ENCODE measurements around the gene AGER.

The AGER gene

DNA sequence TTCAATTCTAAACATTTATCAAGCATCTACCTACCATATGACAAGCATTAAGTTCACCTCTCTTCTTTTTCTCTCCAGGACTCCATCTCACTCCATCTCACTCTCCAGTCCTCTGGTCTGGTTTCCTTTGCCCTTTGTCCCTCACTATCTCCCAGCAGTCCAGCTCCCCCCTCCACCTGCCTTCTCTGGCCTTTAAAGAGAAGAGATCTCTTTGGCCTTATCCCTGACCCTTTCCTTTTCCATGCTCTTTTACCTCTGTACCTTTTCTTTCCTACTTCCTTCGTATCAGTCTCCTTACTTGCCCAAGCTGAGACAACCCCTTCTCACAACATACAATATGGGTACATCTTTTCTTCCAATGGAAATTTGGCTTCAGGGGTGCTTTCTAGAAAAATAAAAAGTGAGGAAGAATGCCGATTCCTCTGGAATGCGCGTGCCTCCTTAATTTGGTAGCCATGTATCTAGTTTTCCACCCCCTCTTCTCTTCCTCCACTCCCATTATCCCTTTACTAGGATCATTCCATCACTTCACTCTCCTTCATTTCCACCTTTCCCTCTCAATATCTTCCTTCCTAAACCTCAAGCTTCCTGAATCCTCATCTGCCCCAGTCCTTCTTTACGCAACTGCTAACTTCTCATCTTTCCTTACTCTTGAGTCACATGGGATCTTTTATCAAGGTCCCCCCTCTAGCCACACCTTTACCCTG, 7.4 kb downstream of the AGER start:
- H3K36me3 ChIP-seq (ENCODE audit: control insufficient read depth, insufficient read depth, low read length) = peaks cover 21% of the 10 kb centered on the region
- H3K9me3 ChIP-seq (ENCODE audit: control insufficient read depth, insufficient read depth, low read depth, low read length) = no peaks in the 10 kb centered on the region
- H3K27me3 ChIP-seq (ENCODE audit: control insufficient read depth, insufficient read depth, low read length) = no peaks in the 10 kb centered on the region
- peak overlapping the region; percentile 91 for H3K27ac ChIP-seq (ENCODE audit: low read depth, low read length)
- H3K4me3 ChIP-seq (ENCODE audit: low read depth, low read length) = peak overlapping the region; percentile 90
- peaks cover 35% of the 10 kb centered on the region; the same call in 1 of the 2 replicates for H3K4me1 ChIP-seq (ENCODE audit: control insufficient read depth, insufficient read depth, low read length)
- peak overlapping the region; percentile 89 for H3K9ac ChIP-seq (ENCODE audit: low read length)

- Histone ChIP-seq H3K27me3 (ENCODE audit: control insufficient read depth, insufficient read depth, low read length) (no peaks in the 10 kb centered on the region), H3K27ac (ENCODE audit: low read depth, low read length) (peak within 1 kb of the TSS; percentile 91), H3K4me1 (ENCODE audit: control insufficient read depth, insufficient read depth, low read length) (peaks cover 35% of the 10 kb centered on the region; the same call in 1 of the 2 replicates), H3K9ac (ENCODE audit: low read length) (peak within 1 kb of the TSS; percentile 89), H3K4me3 (ENCODE audit: low read depth, low read length) (peak within 1 kb of the TSS; percentile 90), H3K36me3 (ENCODE audit: control insufficient read depth, insufficient read depth, low read length) (peaks cover 20% of the 10 kb centered on the region), H3K9me3 (ENCODE audit: control insufficient read depth, insufficient read depth, low read depth, low read length) (no peaks in the 10 kb centered on the region)
Measured at GRCh38 chr6:32175711-32176475, 8.2 kb downstream of the AGER start, which contains the start of gene AGPAT1. AGPAT1 (minus strand) TSS chr6:32176084; CDS start chr6:32171496, 4,588 bp downstream.

DNA sequence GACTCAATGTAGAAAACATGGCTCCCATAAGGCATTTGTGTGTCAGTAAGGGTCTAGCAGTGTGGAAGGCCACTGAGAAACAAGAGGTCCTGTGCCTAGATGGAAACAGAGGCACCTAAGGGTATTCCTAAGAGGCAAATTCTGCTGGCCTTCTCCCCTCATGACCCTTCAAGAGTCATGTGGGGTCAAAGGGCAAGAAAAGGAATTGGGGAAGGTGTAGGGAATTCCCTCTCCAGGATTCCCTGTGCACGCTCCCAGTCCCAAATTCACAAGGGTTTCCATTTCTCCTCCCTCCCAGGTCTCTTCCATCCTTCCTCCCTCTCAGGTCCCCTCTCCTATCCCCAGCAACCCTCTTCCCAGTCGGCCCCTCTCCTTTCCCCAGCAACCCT, 8.7 kb downstream of the AGER start:
- Histone ChIP-seq H3K27me3 (ENCODE audit: control insufficient read depth, insufficient read depth, low read length) (no peaks in the 10 kb centered on the region), H3K9me3 (ENCODE audit: control insufficient read depth, insufficient read depth, low read depth, low read length) (no peaks in the 10 kb centered on the region), H3K36me3 (ENCODE audit: control insufficient read depth, insufficient read depth, low read length) (peaks cover 22% of the 10 kb centered on the region), H3K27ac (ENCODE audit: low read depth, low read length) (0 out of 2 replicates have a peak overlapping the region, but pooled peaks have one; percentile 48), H3K9ac (ENCODE audit: low read length) (peak overlapping the region; percentile 88), H3K4me3 (ENCODE audit: low read depth, low read length) (peak overlapping the region; percentile 90), H3K4me1 (ENCODE audit: control insufficient read depth, insufficient read depth, low read length) (peaks cover 35% of the 10 kb centered on the region; the same call in 1 of the 2 replicates)

DNA sequence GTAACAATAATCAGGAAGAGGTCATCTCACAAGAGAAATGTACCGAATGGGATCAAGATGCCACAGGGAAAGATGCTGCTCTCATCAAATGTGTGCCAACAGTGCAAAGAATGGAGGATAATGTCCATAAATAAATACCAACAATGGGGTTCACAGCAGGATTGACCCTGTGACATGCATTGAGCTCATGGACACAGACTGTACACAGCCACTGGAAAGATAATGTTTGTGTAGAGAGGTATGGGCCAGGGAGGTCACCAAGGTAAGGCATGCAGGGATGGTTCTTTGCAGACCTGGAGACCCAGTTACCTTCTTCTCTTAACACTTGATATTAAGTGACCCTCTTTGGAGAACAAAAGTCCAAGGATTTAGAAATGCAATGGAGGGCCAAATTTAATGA, 9.6 kb downstream of the AGER start:
- H3K4me1 ChIP-seq (ENCODE audit: control insufficient read depth, insufficient read depth, low read length) = peaks cover 35% of the 10 kb centered on the region; the same call in 1 of the 2 replicates
- H3K4me3 ChIP-seq (ENCODE audit: low read depth, low read length) = no peak overlapping the region; the same call in 1 of the 2 replicates
- no peaks in the 10 kb centered on the region for H3K9me3 ChIP-seq (ENCODE audit: control insufficient read depth, insufficient read depth, low read depth, low read length)
- H3K27ac ChIP-seq (ENCODE audit: low read depth, low read length) = no peak overlapping the region
- peaks cover 24% of the 10 kb centered on the region for H3K36me3 ChIP-seq (ENCODE audit: control insufficient read depth, insufficient read depth, low read length)
- H3K27me3 ChIP-seq (ENCODE audit: control insufficient read depth, insufficient read depth, low read length) = no peaks in the 10 kb centered on the region
- no peak overlapping the region for H3K9ac ChIP-seq (ENCODE audit: low read length)

GRCh38 chr6:32173051-32173727, 10.9 kb downstream of the AGER start:
- Histone ChIP-seq H3K4me1 (ENCODE audit: control insufficient read depth, insufficient read depth, low read length) (peaks cover 29% of the 10 kb centered on the region; the same call in 1 of the 2 replicates), H3K4me3 (ENCODE audit: low read depth, low read length) (no peak overlapping the region), H3K9ac (ENCODE audit: low read length) (peak overlapping the region; percentile 40)

DNA sequence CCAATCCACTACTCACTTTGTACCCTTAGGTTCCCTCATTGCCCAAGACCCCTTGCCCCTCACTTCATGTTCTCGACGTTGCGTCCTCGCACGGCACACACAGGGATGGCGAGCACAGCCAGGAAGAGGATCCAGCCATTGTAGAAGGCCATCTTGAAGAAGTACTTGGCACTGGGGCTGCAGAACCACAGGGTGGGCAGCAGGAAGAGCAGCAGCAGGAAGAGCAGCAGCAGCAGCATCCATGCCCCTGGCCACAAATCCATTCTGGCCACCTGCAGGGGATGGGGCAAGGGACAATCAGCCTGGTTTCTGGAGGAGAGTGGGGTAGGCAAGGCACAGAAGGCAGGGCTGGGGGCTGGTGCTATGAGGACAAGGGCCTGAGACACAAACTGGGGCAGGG, 12.8 kb downstream of the AGER start:
- Histone ChIP-seq H3K9me3 (ENCODE audit: control insufficient read depth, insufficient read depth, low read depth, low read length) (no peaks in the 10 kb centered on the region), H3K36me3 (ENCODE audit: control insufficient read depth, insufficient read depth, low read length) (peaks cover 49% of the 10 kb centered on the region), H3K27ac (ENCODE audit: low read depth, low read length) (no peak overlapping the region), H3K27me3 (ENCODE audit: control insufficient read depth, insufficient read depth, low read length) (no peaks in the 10 kb centered on the region), H3K4me3 (ENCODE audit: low read depth, low read length) (no peak overlapping the region), H3K9ac (ENCODE audit: low read length) (no peak overlapping the region), H3K4me1 (ENCODE audit: control insufficient read depth, insufficient read depth, low read length) (peaks cover 30% of the 10 kb centered on the region; the same call in 1 of the 2 replicates)

More at GRCh38 chr6:32173051-32173727, 10.9 kb downstream of the AGER start:
- H3K9me3 ChIP-seq (ENCODE audit: control insufficient read depth, insufficient read depth, low read depth, low read length) = no peaks in the 10 kb centered on the region
- H3K36me3 ChIP-seq (ENCODE audit: control insufficient read depth, insufficient read depth, low read length) = peaks cover 36% of the 10 kb centered on the region
- H3K27me3 ChIP-seq (ENCODE audit: control insufficient read depth, insufficient read depth, low read length) = no peaks in the 10 kb centered on the region
- H3K27ac ChIP-seq (ENCODE audit: low read depth, low read length) = no peak overlapping the region

GRCh38 chr6:32170294-32170693, 13.8 kb downstream of the AGER start:
- no peak overlapping the region for H3K27ac ChIP-seq (ENCODE audit: low read depth, low read length)
- H3K9me3 ChIP-seq (ENCODE audit: control insufficient read depth, insufficient read depth, low read depth, low read length) = no peaks in the 10 kb centered on the region
- no peak overlapping the region for H3K4me3 ChIP-seq (ENCODE audit: low read depth, low read length)
- peaks cover 49% of the 10 kb centered on the region for H3K36me3 ChIP-seq (ENCODE audit: control insufficient read depth, insufficient read depth, low read length)
- H3K27me3 ChIP-seq (ENCODE audit: control insufficient read depth, insufficient read depth, low read length) = no peaks in the 10 kb centered on the region
- H3K9ac ChIP-seq (ENCODE audit: low read length) = no peak overlapping the region
- H3K4me1 ChIP-seq (ENCODE audit: control insufficient read depth, insufficient read depth, low read length) = peaks cover 29% of the 10 kb centered on the region; the same call in 1 of the 2 replicates

DNA sequence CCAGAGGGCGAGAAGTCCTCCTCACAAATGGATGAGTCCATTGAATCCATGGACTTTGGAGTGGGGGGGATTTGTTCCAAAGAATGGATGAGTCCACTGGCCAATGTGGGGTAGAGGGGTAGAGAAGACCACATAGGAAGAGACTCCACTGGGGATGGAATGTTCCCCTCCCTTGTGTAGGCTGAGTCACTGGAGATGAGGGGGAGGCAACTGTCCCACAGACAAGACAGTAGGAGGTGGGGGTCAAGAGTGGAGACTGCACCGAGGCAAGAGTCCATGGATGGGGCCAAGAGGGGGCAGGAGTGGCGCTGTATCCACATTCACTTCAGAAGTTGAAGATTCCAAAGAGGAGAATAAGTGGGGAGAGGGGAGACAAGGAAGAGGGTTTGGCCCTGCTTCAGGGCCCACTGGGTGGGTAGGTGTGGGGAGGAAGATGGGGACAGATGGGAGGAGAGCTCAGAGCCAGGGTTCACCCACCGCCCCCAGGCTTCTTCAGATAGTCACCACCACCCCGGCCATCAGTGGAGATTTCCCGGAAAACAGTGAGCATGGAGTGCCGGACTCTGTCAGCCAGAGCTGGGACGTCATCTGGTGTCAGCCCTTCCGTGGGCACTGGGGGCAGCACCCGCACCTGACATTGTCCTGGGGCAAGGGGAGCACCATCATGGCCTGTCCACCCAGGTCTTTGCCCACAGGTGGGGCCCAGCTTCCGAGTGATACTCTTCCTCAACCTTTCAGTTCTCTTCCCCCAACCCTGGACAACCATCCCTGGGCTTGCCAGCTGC, 15.1 kb downstream of the AGER start:
- H3K4me3 ChIP-seq (ENCODE audit: low read depth, low read length) = no peak overlapping the region
- no peaks in the 10 kb centered on the region for H3K27me3 ChIP-seq (ENCODE audit: control insufficient read depth, insufficient read depth, low read length)
- no peak overlapping the region for H3K9ac ChIP-seq (ENCODE audit: low read length)
- no peak overlapping the region for H3K27ac ChIP-seq (ENCODE audit: low read depth, low read length)
- peaks cover 20% of the 10 kb centered on the region; the same call in 1 of the 2 replicates for H3K4me1 ChIP-seq (ENCODE audit: control insufficient read depth, insufficient read depth, low read length)
- H3K36me3 ChIP-seq (ENCODE audit: control insufficient read depth, insufficient read depth, low read length) = peaks cover 53% of the 10 kb centered on the region
- no peaks in the 10 kb centered on the region for H3K9me3 ChIP-seq (ENCODE audit: control insufficient read depth, insufficient read depth, low read depth, low read length)

- H3K27ac ChIP-seq (ENCODE audit: low read depth, low read length) = no peak overlapping the region
- no peaks in the 10 kb centered on the region for H3K27me3 ChIP-seq (ENCODE audit: control insufficient read depth, insufficient read depth, low read length)
- peaks cover 51% of the 10 kb centered on the region for H3K36me3 ChIP-seq (ENCODE audit: control insufficient read depth, insufficient read depth, low read length)
- no peak overlapping the region for H3K9ac ChIP-seq (ENCODE audit: low read length)
- no peaks in the 10 kb centered on the region for H3K9me3 ChIP-seq (ENCODE audit: control insufficient read depth, insufficient read depth, low read depth, low read length)
- peaks cover 15% of the 10 kb centered on the region; the same call in 1 of the 2 replicates for H3K4me1 ChIP-seq (ENCODE audit: control insufficient read depth, insufficient read depth, low read length)
- no peak overlapping the region for H3K4me3 ChIP-seq (ENCODE audit: low read depth, low read length)
Measured at GRCh38 chr6:32168350-32168749, 15.7 kb downstream of the AGER start.

GRCh38 chr6:32167761-32168262, 16.2 kb downstream of the AGER start:
- H3K27ac ChIP-seq (ENCODE audit: low read depth, low read length) = no peak overlapping the region
- H3K36me3 ChIP-seq (ENCODE audit: control insufficient read depth, insufficient read depth, low read length) = peaks cover 56% of the 10 kb centered on the region

More at GRCh38 chr6:32167761-32168262, 16.2 kb downstream of the AGER start:
- H3K27me3 ChIP-seq (ENCODE audit: control insufficient read depth, insufficient read depth, low read length) = no peaks in the 10 kb centered on the region
- H3K4me1 ChIP-seq (ENCODE audit: control insufficient read depth, insufficient read depth, low read length) = peaks cover 9% of the 10 kb centered on the region; the same call in 1 of the 2 replicates
- no peak overlapping the region for H3K9ac ChIP-seq (ENCODE audit: low read length)
- no peak overlapping the region for H3K4me3 ChIP-seq (ENCODE audit: low read depth, low read length)
- no peaks in the 10 kb centered on the region for H3K9me3 ChIP-seq (ENCODE audit: control insufficient read depth, insufficient read depth, low read depth, low read length)

Measured in HUES6 (cell line).